ENCODE results near the gene POMGNT1. TPM values are rescaled to one million over a fixed set of nuclear protein-coding genes. Genes with fewer than 3 reads are reported as not detected.

Gene POMGNT1
- polyA plus RNA-seq, 3 donors = 68.3 to 72.6 (median 71.9) TPM

DNA sequence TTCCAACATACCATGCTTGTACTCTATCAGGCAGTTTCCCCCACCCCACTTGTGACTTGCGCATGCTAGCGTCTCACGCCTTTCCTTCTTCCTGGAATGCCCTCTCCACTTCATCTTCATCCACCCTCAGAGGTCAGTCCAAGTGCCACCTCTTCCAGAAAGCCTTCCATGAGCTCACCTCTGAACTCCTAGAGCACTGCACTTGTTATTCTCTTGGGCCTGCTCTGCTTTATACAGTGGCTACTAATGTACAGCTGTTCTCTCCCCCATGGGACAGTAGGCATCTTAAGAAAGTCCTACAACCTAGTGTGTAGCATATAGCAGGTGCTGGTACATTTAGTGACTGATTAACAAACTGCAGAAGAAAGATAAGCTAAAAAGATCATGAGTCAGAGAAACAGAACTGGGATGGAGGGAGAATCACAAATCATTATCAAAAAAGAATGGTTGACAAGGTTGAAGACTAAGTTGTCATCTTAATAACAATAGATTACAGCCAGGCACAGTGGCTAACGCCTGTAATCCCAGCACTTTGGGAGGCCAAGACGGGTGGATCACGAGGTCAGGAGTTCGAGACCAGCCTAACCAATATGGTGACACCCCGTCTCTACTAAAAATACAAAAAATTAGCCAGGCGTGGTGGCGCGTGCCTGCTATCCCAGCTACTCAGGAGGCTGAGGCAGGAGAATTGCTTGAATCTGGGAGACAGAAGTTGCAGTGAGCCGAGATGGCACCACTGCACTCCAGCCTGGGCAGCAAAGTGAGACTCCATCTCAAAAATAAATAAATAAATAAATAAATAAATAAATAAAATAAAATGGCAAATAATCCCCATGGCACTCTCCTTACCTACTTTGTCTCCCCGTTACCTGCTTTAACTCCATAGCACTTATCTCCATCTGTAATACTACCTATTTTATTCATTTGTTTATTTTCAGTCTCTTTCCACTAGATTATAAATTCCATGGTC is 39.6 kb downstream of the POMGNT1 start:
- DNase-seq (ENCODE audit: low read depth in 3 of 3, low spot score in 2 of 3) = no peak

DNA sequence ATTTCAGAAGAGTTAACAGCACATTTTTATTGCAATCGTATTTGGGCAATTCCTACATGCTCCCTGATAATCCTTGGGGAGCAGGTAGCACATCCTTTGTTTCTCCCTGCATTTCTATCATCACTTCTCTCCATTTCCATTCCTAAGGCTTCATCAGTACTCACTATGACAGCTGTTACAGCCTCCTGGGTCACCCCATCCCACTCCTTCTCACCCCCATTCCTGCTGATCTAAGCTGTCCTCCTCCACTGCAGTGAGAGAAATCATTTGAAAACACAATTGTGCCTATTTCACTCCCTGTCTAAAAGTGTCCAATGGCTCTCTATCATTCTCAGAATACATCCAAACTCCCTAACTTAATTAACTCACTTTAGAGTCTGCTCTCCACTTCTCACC is 40.3 kb downstream of the POMGNT1 start:
- DNase-seq (ENCODE audit: low read depth in 3 of 3, low spot score in 2 of 3) = no peak

DNA sequence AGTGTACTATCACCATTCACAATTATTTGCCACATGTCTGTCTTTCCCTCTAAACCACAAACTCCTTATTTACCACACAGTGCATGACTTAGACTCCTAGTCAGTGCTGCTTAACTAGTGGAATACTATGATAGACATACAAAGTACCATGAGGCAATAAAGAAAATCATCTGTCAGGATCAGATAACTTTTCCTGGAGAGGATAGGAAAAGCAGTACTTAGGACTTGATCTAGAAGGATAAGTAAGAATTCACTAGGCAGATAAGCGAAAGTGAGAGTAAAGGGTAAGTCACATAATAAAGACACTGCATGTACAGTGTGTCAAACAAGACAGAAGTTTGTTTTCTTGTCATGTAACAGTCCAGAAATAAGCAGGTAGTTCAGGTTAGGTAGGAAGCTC is 44.5 kb downstream of the POMGNT1 start:
- DNase-seq (ENCODE audit: low read depth in 3 of 3, low spot score in 2 of 3) = no peak

DNA sequence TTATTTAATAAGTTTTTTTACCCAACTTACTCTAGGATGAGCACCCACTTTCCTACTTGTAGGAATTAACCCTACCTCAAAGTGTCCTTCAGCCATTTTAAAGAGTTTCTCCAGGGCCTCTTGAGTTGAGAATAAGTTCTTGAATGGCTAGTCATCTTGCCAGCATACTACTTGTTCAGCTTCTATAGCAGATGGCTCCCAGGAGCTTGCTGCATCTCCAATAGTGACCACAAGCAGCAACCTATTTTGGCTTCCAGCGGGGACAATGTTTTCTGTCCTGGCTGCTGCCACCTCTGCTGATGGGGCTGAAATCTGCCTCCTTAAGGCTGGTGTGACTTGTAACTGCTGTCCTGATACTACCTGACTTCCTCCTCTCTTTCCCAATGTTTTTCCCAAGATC is 45.0 kb downstream of the POMGNT1 start:
- no peak for DNase-seq (ENCODE audit: low read depth in 3 of 3, low spot score in 2 of 3)

DNA sequence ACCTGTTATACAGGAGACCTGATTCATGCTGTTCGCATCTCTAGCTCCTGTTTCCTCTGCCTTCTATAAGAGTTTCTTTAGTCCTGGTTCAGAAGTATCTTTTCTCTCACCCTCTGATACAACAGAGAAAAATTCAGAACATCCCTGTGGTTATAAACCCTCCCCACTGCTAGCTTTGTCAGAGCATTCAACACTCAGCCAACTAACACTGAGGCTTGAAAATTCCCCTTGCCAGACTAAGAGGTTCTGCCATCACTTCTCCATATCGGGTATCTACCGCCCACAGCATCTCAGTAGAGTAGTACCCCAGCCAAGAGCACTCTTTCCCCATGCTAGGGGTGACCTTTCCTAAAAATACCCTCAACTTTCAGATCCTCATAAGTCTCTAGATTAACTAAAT is 46.2 kb downstream of the POMGNT1 start:
- DNase-seq (ENCODE audit: low read depth in 3 of 3, low spot score in 2 of 3) = no peak

DNA sequence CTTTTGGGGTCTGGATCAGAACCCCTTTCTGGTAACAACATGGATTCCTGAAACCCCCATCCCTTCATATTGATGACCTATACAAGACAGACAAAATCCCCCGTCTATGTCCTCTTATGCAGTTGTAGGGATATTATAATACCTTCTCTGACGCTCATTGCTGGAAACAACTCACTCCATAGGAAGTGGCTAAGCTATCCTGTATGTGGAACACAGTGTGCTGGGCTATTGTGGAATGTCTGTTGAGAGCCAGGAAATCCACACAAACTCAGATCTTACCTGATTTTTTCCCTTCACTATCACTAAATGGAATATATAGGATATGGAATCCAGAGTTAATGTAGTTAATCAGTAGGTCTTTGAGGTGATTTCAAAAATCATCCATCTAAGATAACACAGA is 48.1 kb downstream of the POMGNT1 start:
- no peak for DNase-seq (ENCODE audit: low read depth in 3 of 3, low spot score in 2 of 3)

DNA sequence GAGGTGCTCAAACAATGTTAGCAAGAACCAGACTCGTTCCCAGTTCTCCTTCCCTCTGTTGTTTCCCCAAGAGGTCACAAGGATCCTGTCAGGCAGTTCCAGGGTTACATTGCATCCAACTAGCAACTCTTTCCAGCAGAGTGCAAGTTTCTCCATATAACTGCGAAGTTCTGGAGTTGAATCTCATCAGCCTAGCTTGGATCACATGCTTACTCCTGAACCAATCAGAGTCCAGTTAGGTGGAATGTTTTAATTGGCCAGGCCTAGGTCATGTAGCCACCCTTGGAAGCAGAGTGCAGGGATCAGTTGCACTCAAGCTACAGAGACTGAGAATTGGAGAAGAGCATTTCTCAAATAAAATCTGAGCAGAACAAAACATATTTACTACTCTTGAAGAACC is 49.9 kb downstream of the POMGNT1 start:
- DNase-seq (ENCODE audit: low read depth in 3 of 3, low spot score in 2 of 3) = no peak

Other genes starting within 250 kb of the POMGNT1 start
- 10 to 100 TPM; 29.9 to 32.3 (median 32.0) TPM for gene PIK3R3, start 65.8 kb downstream of the POMGNT1 start, polyA plus RNA-seq (ENCODE audit: insufficient read length in 3 of 3)
- gene TSPAN1, start 23.3 kb downstream of the POMGNT1 start, polyA plus RNA-seq (ENCODE audit: insufficient read length in 3 of 3) = 10 to 100 TPM; 75.4 to 94.9 (median 81.0) TPM
- gene P3R3URF, start 21.9 kb downstream of the POMGNT1 start, polyA plus RNA-seq (ENCODE audit: insufficient read length in 3 of 3) = not detected
- 1 to 10 TPM; 2.6 to 3.0 (median 2.8) TPM for gene LURAP1, start 4.9 kb upstream of the POMGNT1 start, polyA plus RNA-seq (ENCODE audit: insufficient read length in 3 of 3)
- gene RAD54L, start 49.3 kb upstream of the POMGNT1 start, polyA plus RNA-seq (ENCODE audit: insufficient read length in 3 of 3) = 10 to 100 TPM; 10.4 to 12.8 (median 10.9) TPM
- gene LRRC41, start 105.2 kb upstream of the POMGNT1 start, polyA plus RNA-seq (ENCODE audit: insufficient read length in 3 of 3) = 10 to 100 TPM; 73.7 to 77.8 (median 75.9) TPM
- gene UQCRH, start 105.3 kb upstream of the POMGNT1 start, polyA plus RNA-seq (ENCODE audit: insufficient read length in 3 of 3) = 100 to 1,000 TPM; 468 to 505 (median 473) TPM
- 10 to 100 TPM; 25.4 to 28.0 (median 27.8) TPM for gene NSUN4, start 142.4 kb upstream of the POMGNT1 start, polyA plus RNA-seq (ENCODE audit: insufficient read length in 3 of 3)
- 10 to 100 TPM; 18.0 to 19.5 (median 18.0) TPM for gene FAAH, start 195.9 kb upstream of the POMGNT1 start, polyA plus RNA-seq (ENCODE audit: insufficient read length in 3 of 3)